IPS DF 6.9 (cell line): ENCODE measurements around the gene ERC2.

ENCODE experiments used
- DNase-seq: peaks from one replicate; pipeline ENCODE4 v3.0.0-alpha.2; 2013; ENCODE audit warnings: low read depth, low spot score
- H3K27ac ChIP-seq: one replicate; pipeline ENCODE4 v1.5.1; 2013; ENCODE audit warnings: low read length, control low read depth
- H3K27me3 ChIP-seq: 2 replicates; pipeline ENCODE4 v1.6.1; 2013; ENCODE audit warnings: mild to moderate bottlenecking, low read length; ENCODE audit not compliant: control insufficient read depth, insufficient read depth
- H3K36me3 ChIP-seq: 2 replicates; pipeline ENCODE4 v1.6.1; 2013; ENCODE audit warnings: low read length; ENCODE audit not compliant: control insufficient read depth, insufficient read depth
- H3K4me1 ChIP-seq: 2 replicates; pipeline ENCODE4 v1.6.1; 2013; ENCODE audit warnings: low read length; ENCODE audit not compliant: control insufficient read depth, insufficient read depth
- H3K4me3 ChIP-seq: 2 replicates; pipeline ENCODE4 v1.5.1; 2013; ENCODE audit warnings: mild to moderate bottlenecking, low read length
- H3K9me3 ChIP-seq: 2 replicates; pipeline ENCODE4 v1.6.1; 2013; ENCODE audit warnings: low read length, inconsistent platforms; ENCODE audit not compliant: control insufficient read depth, insufficient read depth
- WGBS: extraction: QIAGEN DNeasy Blood & Tissue Kit; methylation state at CpG from one replicate; pipeline ENCODE4 v1.1.7; 2013; ENCODE audit warnings: mixed read lengths, missing lambda C conversion rate; ENCODE audit not compliant: insufficient read length, insufficient coverage; 5-methylcytosine and 5-hydroxymethylcytosine counted together

The ERC2 gene

DNA sequence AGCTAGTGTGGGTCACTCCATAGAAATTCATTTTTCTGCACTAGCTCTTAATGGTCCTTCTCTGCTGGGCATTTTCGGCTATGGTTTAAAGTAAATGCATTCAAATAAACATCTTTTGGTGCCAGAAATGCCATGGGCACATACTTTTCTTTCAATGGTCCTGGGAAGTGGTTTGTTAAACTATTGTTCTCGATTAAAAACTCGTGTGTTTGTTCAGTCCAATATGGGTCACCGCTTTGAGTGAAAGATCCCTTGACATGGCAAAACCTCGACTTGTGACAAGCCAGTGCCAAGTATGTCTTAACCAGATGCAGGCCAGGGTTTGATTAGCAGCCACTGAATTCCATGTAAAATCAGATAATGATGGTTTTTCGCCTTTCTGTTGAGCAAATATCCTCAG lies 649.3 kb downstream of the ERC2 start:
- H3K4me1 ChIP-seq: no peaks in the 10 kb centered on the region
- WGBS: no CpG with 5 or more reads among the region's 6 CpGs
- no peaks in the 10 kb centered on the region for H3K9me3 ChIP-seq
- H3K27me3 ChIP-seq: no peaks in the 10 kb centered on the region
- H3K27ac ChIP-seq: no peak overlapping the region
- H3K4me3 ChIP-seq: no peak overlapping the region
- no peak for DNase-seq
- no peaks in the 10 kb centered on the region for H3K36me3 ChIP-seq

DNA sequence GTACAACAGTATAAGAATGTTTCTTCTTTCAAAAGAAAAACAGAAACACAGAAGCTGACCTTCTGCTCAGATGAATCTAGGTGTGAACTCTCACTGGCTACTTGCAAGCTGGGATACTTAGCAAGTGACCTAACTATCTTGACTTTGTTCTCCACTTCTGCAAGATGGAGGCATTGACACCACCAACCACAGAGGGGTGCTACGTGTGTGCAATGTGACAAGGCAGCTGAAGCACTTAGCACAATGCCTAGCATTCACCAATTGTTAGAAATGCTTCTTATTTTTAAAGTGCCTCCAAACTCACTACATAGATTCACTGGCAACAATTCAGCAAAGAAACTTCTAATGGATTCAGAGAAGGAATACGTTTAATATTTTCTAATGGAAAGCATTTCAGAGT lies 649.8 kb downstream of the ERC2 start:
- H3K36me3 ChIP-seq: no peaks in the 10 kb centered on the region
- no peak overlapping the region for H3K27ac ChIP-seq
- no CpG with 5 or more reads among the region's 2 CpGs for WGBS
- DNase-seq: no peak
- H3K4me3 ChIP-seq: no peak overlapping the region
- H3K9me3 ChIP-seq: no peaks in the 10 kb centered on the region
- no peaks in the 10 kb centered on the region for H3K4me1 ChIP-seq
- no peaks in the 10 kb centered on the region for H3K27me3 ChIP-seq

DNA sequence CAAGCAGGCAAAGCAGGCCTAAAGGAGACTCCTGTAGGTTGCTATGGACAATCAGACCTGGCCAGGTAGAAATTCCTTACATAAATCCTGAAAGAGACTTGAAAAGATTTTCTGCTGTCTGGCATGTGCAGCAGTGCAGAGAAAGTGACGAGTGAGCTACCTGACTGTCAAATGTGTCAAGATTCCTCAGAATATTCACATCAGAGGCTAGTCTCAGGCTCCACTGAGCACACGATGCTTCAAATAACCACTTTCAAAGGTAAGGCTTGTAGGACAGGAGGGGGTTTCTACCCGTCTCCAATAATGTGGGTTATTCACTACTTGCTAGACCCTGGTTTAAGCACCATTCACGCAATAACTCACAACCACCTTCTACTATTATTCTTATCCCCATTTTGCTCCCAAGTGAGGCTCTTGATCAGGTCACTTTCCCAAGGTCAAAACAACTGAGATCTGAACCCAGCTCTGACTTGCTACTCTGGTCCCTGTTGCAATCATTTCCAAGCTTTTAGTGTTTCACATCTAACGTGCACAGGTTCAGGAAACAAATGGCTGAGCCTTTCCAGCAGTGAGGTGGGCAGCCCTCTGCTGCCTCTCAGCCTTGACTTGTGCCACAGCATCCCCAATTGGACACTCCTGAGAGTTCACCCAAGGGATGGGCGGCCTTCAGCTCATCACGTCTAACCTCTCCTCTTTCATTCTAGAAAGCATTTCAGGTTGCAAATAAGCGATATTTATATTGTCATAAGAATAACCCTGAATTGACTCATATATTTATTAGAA lies 651.3 kb downstream of the ERC2 start:
- Histone ChIP-seq H3K9me3 (no peaks in the 10 kb centered on the region), H3K36me3 (no peaks in the 10 kb centered on the region), H3K27me3 (no peaks in the 10 kb centered on the region), H3K27ac (no peak overlapping the region), H3K4me3 (no peak overlapping the region), H3K4me1 (no peaks in the 10 kb centered on the region)
- WGBS: no CpG with 5 or more reads among the region's 8 CpGs
- DNase-seq: no peak

DNA sequence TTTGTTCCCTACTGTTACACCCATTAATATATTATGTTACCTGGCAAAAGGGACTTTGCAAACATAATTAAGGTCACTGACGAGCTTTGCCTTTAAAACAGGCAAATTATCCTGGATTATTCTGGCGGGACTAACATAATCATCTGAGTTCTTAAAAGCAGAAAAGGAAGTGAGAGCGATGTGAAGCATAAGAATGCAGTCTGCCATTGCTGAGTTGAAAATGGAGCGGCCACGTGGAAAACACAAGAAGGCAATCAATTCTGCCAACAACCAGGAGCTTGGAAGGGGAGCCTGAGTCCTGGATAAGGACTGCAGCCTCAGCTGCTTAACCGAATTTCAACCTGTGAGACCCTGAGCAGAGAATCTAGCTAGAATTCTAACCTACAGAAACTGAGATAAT lies 653.0 kb downstream of the ERC2 start:
- Histone ChIP-seq H3K36me3 (no peaks in the 10 kb centered on the region), H3K9me3 (no peaks in the 10 kb centered on the region), H3K27ac (no peak overlapping the region), H3K4me3 (no peak overlapping the region), H3K4me1 (no peaks in the 10 kb centered on the region), H3K27me3 (no peaks in the 10 kb centered on the region)
- no CpG with 5 or more reads among the region's 6 CpGs for WGBS
- DNase-seq: no peak

DNA sequence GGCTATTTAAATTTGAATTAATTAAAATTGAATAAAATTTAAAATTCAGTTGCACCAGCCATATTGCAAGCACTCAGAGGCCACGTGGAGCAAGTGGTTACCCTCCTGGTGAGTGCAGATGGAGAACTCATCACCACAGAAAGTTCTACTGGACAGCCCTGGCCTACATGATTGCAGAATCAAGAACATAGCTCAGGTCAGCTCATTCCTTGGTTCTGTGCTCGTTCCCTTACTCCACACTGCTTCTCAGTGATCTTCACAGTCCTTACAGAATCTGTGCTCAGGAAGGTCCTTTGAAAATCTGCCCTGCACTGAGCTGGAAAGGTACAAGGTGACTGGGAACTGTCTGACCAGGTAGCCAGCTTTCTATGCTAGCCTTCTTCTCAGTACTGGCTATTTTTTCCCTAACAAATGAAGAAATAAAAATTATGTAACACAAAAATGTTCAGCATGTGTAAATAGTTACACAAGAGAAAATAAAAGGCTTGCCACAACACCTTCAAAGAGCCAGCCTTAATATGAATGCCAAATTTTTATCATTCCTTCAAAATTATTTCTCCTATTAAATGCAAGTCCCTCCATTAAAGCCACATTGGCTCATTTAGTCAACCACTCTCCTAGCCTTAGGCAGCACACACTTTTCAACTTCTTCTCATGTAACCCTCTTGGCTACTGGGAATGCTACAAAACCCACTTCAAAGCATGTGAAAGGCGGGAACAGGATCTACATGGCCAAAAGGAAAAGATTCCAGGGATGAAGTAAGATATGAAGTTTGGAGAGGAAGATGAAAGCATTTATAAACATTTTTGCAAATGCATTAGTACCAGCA lies 654.8 kb downstream of the ERC2 start:
- no peak for DNase-seq
- Histone ChIP-seq H3K9me3 (no peaks in the 10 kb centered on the region), H3K27me3 (no peaks in the 10 kb centered on the region), H3K4me3 (no peak overlapping the region), H3K27ac (no peak overlapping the region), H3K4me1 (no peaks in the 10 kb centered on the region), H3K36me3 (no peaks in the 10 kb centered on the region)
- no CpG with 5 or more reads among the region's 3 CpGs for WGBS

DNA sequence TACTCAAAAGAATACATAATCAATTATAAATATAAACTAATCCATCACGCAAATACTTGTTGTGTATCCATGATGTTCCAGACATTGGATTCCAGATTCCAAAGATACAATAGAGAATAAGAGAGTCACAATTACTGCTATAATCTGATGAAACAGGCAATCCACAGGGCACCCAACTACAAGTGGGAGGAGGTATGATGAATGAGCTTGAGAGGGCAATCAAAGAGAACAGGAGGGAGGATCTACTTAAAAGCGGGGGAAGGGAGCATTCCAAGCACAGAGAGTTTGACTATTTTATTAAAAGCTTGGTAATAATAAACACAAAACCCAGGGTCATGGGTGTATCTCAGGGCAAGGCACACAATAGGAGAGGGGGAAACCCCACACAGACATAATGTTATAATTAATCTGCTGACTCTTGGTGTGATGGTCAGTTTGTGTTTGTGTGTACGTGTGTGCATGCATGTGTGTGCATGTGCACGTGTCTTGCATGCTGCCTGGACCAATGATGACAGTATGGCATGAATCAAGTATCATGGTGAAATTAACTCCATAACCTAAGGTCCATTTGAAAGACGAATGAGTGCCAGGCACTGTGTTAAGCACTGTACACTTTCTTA lies 655.8 kb downstream of the ERC2 start:
- H3K27me3 ChIP-seq: no peaks in the 10 kb centered on the region
- WGBS: no CpG with 5 or more reads among the region's 5 CpGs
- H3K4me3 ChIP-seq: no peak overlapping the region
- no peaks in the 10 kb centered on the region for H3K9me3 ChIP-seq
- no peak for DNase-seq
- no peaks in the 10 kb centered on the region for H3K4me1 ChIP-seq
- no peaks in the 10 kb centered on the region for H3K36me3 ChIP-seq
- H3K27ac ChIP-seq: no peak overlapping the region

DNA sequence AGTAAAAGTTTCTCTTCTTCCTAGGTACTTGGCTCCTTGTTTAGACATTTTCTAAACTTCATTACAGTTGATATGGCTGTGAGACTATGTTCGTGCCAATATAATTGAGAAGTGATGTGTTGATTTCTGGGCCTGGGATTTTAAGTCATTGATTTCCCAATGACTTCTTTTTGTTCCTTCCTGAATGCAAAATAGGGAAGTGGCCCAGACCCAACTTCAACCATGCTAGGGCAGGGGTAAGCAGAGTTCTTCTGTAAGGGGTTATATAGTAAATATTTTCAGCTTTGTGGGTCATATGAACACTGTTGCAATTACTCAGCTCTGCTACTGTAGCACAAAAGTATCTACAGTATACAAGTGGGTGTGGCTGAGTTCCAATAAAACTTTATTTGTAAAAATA lies 661.1 kb downstream of the ERC2 start:
- H3K36me3 ChIP-seq: no peaks in the 10 kb centered on the region
- no peaks in the 10 kb centered on the region for H3K27me3 ChIP-seq
- no peak overlapping the region for H3K27ac ChIP-seq
- no peak overlapping the region for H3K4me3 ChIP-seq
- no peaks in the 10 kb centered on the region for H3K4me1 ChIP-seq
- no peaks in the 10 kb centered on the region for H3K9me3 ChIP-seq
- DNase-seq: no peak
- WGBS: no CpG with 5 or more reads among the region's 1 CpG

DNA sequence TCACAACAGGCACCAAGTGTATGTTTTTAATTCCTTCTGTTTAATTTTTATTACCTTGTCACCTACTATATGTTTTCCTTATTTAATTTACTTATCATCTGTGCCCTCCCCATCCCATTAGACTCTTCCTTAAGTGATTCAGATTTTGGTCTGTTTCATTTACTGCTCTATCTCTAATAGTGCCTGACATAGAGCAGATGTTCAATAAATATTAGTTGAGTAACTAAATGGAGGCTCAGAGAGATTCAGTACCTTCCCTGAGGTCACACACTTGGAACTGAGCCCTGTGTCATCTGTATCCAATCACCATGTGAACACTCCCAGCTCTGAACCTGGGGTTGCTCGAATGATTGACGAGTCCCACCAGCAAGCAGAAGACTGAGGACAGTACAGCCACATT lies 663.1 kb downstream of the ERC2 start:
- H3K27me3 ChIP-seq: no peaks in the 10 kb centered on the region
- DNase-seq: no peak
- H3K4me1 ChIP-seq: no peaks in the 10 kb centered on the region
- no peaks in the 10 kb centered on the region for H3K9me3 ChIP-seq
- H3K27ac ChIP-seq: no peak overlapping the region
- H3K36me3 ChIP-seq: no peaks in the 10 kb centered on the region
- H3K4me3 ChIP-seq: no peak overlapping the region
- no CpG with 5 or more reads among the region's 2 CpGs for WGBS

DNA sequence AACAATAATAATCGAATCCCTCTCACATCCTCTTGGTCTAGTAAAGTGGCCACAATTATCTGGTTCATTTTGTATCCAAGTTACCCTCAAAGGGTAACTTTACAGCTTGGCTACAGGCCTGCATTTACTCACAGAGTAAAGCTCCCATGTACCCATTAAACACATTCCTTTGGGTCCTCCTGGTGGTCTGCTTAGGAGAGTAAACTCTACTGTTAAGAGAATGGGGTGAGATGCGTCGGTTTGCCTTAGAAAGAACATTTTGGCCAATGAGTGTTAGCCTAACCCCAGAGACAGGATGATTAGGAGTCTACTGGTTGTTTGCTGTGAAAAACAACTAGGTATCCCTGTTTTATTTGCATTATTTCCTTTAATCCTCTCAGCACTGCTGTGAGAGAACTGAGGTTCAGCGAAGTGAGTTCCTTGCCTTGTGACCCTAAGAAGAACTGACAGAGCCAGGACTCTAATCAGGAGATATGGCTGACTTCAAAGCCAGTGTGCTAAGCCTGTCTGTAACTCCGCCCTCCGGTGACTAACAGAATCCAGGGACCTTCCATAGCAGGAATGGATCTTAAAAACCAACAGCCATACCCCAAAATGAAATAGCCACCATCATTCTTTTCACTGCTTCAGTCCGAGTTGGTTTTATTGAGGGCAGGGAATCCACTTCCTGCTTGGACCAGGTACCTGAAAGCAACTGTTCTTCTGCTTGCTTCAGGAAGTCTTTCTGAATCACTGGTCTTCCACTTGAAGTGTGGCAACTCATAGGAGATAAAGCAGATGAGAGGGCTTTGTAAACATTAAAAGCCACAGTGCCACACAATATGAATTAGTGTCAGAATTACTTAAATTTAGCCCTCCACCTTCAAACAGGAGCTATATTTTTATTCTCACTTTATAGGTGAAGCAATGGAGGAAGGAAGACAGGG lies 663.8 kb downstream of the ERC2 start:
- no CpG with 5 or more reads among the region's 7 CpGs for WGBS
- no peaks in the 10 kb centered on the region for H3K36me3 ChIP-seq
- no peaks in the 10 kb centered on the region for H3K9me3 ChIP-seq
- H3K27me3 ChIP-seq: no peaks in the 10 kb centered on the region
- H3K4me1 ChIP-seq: no peaks in the 10 kb centered on the region
- H3K27ac ChIP-seq: no peak overlapping the region
- H3K4me3 ChIP-seq: no peak overlapping the region
- no peak for DNase-seq

DNA sequence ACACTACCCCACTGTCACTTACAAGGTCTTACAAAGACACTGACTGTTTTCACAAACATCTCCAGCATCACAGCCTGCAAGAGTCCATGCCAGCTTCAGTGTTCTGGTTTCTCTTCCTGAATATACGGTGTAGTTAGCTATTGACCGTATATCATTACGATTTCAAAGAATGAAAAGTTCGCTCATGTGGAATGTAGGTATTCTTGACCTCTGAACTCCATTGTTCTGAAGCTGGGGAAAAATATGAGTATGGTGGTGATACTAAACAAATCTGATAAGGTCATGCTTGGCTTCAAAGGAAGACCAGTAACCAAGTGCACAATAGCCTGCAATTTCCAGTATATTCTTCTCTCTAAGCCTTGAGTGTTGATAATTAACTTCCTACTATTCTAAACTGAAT lies 665.5 kb downstream of the ERC2 start:
- Histone ChIP-seq H3K9me3 (no peaks in the 10 kb centered on the region), H3K36me3 (no peaks in the 10 kb centered on the region), H3K27me3 (no peaks in the 10 kb centered on the region), H3K27ac (no peak overlapping the region), H3K4me1 (no peaks in the 10 kb centered on the region), H3K4me3 (no peak overlapping the region)
- WGBS: no CpG with 5 or more reads among the region's 4 CpGs
- DNase-seq: no peak
